ENCODE results near the gene PCDH15. TPM values are rescaled to one million over a fixed set of nuclear protein-coding genes. Genes with fewer than 3 reads are reported as not detected.
"Not testable (repeated sequence)": the region's sequence is repeated elsewhere in the genome, so short reads cannot be mapped to it uniquely, and the experiment has no call there.

The PCDH15 gene
- total RNA-seq, 1 experiment from 2014 or later, result not detected

DNA sequence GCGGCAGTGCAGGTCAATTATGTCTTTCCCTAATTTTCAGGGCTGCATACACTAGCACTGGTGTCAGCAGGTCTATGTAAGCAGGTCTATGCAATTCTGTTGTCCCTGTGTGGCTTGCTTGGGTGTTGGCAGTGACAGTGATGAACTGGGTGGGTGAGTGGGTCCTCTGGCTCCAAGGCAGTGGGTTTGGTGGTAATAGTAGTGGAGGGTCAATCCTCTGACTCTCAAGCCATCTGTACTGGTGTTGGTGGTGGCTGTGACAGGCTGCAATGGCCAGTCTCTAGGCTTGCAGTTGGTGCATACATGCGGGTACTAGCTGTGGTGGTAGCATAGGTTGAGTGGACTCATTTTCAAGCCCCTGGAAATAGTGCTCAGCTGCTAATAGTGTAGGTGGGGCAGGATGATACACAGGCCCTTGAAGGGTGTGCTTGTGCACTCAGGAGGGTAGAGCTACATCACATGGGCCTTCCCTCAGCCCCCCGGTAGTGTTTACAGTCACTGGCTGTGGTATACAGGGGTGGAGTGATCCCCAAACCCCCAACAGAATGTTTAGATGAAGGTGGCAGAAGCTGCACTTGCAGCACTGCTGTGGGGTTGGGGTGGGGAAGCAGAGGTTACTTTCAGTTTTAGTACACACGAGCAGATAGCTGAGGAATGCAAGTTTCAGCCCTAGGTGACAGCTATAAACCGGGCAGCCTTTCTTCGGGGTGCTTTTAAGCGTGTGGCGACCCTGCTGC, 331.3 kb downstream of the PCDH15 start:
- DNase-seq, result no peak
- Histone ChIP-seq H3K36me3 (replicated peaks; ENCODE audit: control insufficient read depth, insufficient read depth, low read length) (no peaks in the 10 kb centered on the region), H3K27me3 (ENCODE audit: control insufficient read depth, insufficient read depth, low read length) (no peaks in the 10 kb centered on the region), H3K4me3 (ENCODE audit: insufficient read depth, low read depth, low read length) (no peak overlapping the region)

DNA sequence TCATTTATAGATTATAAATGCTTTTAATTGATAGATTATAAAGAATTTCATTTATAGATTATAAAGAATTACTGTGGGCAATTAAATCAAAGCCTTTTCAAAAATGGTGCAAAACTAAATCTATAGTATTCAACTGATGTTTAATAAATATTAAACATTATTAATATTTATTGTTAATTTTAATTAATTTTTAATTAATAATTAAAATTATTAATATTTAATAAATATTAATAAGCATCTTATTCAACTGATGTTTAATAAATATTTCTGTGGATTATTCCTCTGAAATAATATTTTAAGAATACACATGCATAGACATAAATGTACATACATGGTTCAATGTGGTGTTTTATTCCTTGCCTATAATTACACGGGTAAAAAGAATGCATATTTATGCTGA, 346.8 kb downstream of the PCDH15 start:
- no peak for DNase-seq
- H3K4me3 ChIP-seq (ENCODE audit: insufficient read depth, low read depth, low read length), result no peak overlapping the region
- H3K36me3 ChIP-seq (replicated peaks; ENCODE audit: control insufficient read depth, insufficient read depth, low read length), result no peaks in the 10 kb centered on the region
- H3K27me3 ChIP-seq (ENCODE audit: control insufficient read depth, insufficient read depth, low read length), result no peaks in the 10 kb centered on the region

DNA sequence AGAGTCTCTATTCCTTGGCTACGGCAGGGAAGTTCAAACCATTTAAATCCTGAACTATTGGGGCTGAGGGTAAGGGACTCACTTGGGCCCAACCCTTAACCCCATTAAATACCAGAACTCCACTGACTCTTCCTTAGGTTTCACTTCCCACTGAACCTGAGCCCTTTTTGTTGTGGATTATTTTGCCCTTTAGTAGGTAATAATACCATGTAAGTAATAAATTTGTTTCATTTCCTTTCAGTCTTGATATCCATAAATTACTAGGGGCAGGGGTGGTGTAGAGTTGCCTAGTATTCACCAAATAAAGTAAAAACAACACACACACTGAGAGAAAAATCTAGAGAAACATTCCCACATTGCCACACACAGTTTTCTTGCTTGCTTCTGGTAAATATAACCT, 352.0 kb downstream of the PCDH15 start:
- Histone ChIP-seq H3K36me3 (replicated peaks; ENCODE audit: control insufficient read depth, insufficient read depth, low read length) (no peaks in the 10 kb centered on the region), H3K4me3 (ENCODE audit: insufficient read depth, low read depth, low read length) (no peak overlapping the region), H3K27me3 (ENCODE audit: control insufficient read depth, insufficient read depth, low read length) (no peaks in the 10 kb centered on the region)
- DNase-seq, result no peak

DNA sequence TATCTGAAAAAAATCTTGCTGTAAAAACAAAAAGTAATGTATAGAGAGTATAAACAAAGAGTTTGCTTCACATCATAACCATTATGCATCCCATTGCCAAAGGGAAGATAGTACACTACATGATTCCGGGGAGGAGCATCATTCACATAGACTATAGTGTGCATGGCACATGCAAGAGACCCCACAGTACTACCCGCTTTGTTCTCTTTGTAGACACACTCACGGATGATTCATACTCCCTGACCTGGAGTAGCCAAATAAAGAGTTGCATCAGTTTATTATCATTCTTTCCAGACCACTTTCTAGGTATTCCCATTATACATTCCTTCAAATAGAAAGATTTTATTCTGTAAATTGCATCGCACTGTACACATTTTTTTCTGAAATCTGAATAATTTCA, 356.9 kb downstream of the PCDH15 start:
- Histone ChIP-seq H3K27me3 (ENCODE audit: control insufficient read depth, insufficient read depth, low read length) (no peaks in the 10 kb centered on the region), H3K36me3 (replicated peaks; ENCODE audit: control insufficient read depth, insufficient read depth, low read length) (no peaks in the 10 kb centered on the region), H3K4me3 (ENCODE audit: insufficient read depth, low read depth, low read length) (no peak overlapping the region)
- DNase-seq, result no peak

DNA sequence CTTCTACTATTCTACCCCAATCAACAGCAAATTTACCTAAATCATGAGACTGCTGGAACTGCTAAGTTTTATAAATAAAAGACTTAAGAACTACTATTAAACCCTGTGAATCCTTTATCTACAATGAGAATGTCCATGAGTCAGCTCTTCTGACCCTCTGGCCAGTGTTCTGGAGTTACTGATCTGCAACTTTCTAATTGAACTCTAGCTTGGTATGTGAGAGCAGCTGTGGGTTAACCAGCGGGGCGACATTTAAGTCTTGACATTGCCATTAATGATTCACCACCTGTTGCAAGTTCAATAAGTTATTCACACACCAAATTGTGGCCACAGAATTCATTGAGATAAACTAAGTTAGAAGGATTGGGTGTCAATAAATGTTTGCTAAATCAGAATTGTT, 359.8 kb downstream of the PCDH15 start:
- Histone ChIP-seq H3K27me3 (ENCODE audit: control insufficient read depth, insufficient read depth, low read length) (no peaks in the 10 kb centered on the region), H3K36me3 (replicated peaks; ENCODE audit: control insufficient read depth, insufficient read depth, low read length) (no peaks in the 10 kb centered on the region), H3K4me3 (ENCODE audit: insufficient read depth, low read depth, low read length) (no peak overlapping the region)
- DNase-seq, result no peak

DNA sequence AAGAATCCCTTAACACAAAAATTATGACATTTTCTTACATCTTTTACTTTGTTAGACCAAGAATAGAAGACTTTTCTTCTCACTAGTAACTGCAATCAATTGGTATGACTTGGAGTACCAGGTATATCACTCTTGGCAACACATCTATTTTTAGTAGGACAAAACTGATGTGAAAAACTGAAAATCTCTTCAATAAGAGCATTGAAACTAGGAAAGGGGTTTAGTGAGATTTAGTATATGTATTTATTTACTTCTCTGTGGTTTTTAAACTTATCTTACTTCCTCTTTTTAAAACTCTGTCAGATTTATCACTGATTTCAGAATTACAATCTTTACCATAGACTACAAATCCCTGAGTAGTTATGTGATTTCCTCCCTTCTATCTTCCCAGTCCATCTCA, 366.2 kb downstream of the PCDH15 start:
- DNase-seq, result no peak
- no peaks in the 10 kb centered on the region for H3K27me3 ChIP-seq (ENCODE audit: control insufficient read depth, insufficient read depth, low read length)
- no peaks in the 10 kb centered on the region for H3K36me3 ChIP-seq (replicated peaks; ENCODE audit: control insufficient read depth, insufficient read depth, low read length)
- no peak overlapping the region for H3K4me3 ChIP-seq (ENCODE audit: insufficient read depth, low read depth, low read length)

DNA sequence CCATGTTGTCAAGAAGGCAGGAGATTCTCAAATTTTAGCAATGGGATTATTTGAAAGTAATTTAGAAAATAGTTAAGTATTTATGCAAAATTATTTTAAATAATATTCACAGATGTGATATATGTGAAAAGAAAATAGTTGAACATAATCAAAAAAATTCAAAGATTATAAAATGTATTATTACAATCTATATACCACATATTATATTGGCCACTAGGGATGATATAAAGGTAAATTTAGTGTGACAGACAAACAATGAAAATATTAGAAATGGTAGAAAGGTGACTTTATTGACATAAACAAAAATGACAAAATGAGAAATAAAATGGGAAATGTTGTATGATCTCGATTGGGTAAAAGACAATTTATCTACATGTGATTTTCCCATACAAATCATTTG, 385.5 kb downstream of the PCDH15 start:
- Histone ChIP-seq H3K27me3 (ENCODE audit: control insufficient read depth, insufficient read depth, low read length) (no peaks in the 10 kb centered on the region), H3K4me3 (ENCODE audit: insufficient read depth, low read depth, low read length) (no peak overlapping the region), H3K36me3 (replicated peaks; ENCODE audit: control insufficient read depth, insufficient read depth, low read length) (no peaks in the 10 kb centered on the region)
- DNase-seq, result no peak

DNA sequence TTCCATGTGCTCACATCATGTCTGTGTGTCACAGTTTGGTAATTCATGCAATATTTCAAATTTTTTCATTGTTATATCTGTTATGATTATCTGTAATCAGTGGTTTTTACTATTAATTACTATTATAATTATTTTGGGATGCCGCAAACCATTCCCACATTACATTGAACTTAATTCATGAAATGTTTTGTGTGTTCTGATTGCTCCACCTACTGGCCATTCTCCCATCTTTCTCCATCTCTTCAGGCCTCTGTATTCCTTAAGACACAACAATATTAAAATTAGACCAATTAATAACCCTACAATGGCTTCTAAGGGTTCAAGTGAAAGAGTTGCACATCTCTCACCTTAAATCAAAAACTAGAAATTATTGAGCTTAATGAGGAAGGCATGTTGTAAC, 398.5 kb downstream of the PCDH15 start:
- DNase-seq, result no peak
- H3K27me3 ChIP-seq (ENCODE audit: control insufficient read depth, insufficient read depth, low read length), result no peaks in the 10 kb centered on the region
- H3K4me3 ChIP-seq (ENCODE audit: insufficient read depth, low read depth, low read length), result no peak overlapping the region
- H3K36me3 ChIP-seq (replicated peaks; ENCODE audit: control insufficient read depth, insufficient read depth, low read length), result no peaks in the 10 kb centered on the region

DNA sequence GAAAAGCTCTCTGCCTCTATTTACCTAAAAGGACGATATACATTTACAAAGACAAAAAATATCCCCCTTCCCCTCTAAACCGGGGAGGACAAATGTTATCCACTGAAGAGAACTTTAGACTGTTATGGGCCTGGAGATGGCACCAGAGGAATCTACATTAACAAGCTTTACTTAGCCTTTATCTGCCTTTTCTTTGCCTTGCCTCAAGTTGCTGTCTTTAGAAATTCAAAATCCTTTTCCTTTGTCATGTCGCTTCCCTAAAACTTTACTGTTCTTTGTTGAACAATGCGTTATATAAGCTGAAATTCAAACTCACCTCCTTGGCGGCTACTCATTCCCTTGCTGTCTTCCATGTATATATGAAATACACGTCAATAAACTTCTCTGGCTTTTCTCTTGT, 405.0 kb downstream of the PCDH15 start:
- Histone ChIP-seq H3K36me3 (replicated peaks; ENCODE audit: control insufficient read depth, insufficient read depth, low read length) (no peaks in the 10 kb centered on the region), H3K4me3 (ENCODE audit: insufficient read depth, low read depth, low read length) (no peak overlapping the region), H3K27me3 (ENCODE audit: control insufficient read depth, insufficient read depth, low read length) (no peaks in the 10 kb centered on the region)
- no peak for DNase-seq

DNA sequence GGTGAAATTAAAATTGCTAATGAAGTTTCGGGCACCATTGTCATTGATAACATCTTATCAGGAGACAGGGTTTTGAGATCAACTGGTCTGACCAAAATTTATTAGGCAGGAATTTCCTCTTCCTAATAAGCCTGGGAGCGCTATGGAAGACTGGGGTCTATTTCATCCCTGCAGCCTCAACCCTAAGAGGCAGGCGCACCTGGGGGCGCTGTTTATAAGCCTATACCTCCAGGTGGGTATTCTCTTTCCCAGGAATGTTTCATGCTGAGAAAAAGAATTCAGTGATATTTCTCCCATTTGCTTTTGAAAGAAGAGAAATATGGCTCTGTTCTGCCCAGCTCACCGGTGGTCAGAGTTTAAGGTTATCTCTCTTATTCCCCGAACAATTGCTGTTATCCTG, 406.4 kb downstream of the PCDH15 start:
- H3K36me3 ChIP-seq (replicated peaks; ENCODE audit: control insufficient read depth, insufficient read depth, low read length); H3K4me3 ChIP-seq (ENCODE audit: insufficient read depth, low read depth, low read length); H3K27me3 ChIP-seq (ENCODE audit: control insufficient read depth, insufficient read depth, low read length); DNase-seq: not testable (repeated sequence)

DNA sequence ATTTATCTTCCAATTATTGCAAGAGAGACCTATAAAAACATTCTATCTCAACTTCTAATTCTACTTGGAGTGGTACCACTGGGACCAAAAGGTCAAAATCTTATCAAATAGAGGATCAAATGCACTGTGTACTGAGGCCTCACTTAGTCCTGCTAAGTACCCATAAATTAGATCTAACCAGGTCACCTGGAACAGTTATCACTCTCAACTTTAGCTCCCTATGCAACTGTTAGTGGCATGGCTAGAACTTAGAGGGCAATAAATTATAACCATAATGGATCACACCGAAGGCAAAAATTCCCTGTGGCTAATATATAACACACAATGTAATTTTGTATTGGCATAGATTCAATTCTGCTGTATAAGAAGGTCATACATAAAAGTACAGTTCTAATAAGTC, 428.9 kb downstream of the PCDH15 start:
- Histone ChIP-seq H3K27me3 (ENCODE audit: control insufficient read depth, insufficient read depth, low read length) (no peaks in the 10 kb centered on the region), H3K36me3 (replicated peaks; ENCODE audit: control insufficient read depth, insufficient read depth, low read length) (no peaks in the 10 kb centered on the region), H3K4me3 (ENCODE audit: insufficient read depth, low read depth, low read length) (no peak overlapping the region)
- DNase-seq, result no peak

DNA sequence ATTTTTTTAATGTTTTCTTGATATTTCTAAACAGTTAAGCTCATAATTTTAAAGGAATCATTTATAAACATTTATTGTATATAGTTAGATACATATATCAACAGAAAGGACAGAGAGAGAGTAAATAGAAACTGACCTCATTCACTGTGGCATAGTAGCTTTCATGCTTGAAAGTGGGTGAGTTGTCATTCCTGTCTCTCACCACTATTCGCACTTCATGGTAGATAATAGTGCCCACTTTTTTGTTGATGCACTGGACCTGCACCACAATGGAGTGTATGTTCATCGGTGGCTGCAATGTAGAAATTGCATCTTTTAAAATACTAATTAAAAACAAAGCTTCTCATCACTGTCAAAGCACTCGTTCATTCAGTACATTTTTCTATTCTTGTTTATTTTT, 432.0 kb downstream of the PCDH15 start:
- Histone ChIP-seq H3K27me3 (ENCODE audit: control insufficient read depth, insufficient read depth, low read length) (no peaks in the 10 kb centered on the region), H3K36me3 (replicated peaks; ENCODE audit: control insufficient read depth, insufficient read depth, low read length) (no peaks in the 10 kb centered on the region), H3K4me3 (ENCODE audit: insufficient read depth, low read depth, low read length) (no peak overlapping the region)
- peak; percentile 1 for DNase-seq

DNA sequence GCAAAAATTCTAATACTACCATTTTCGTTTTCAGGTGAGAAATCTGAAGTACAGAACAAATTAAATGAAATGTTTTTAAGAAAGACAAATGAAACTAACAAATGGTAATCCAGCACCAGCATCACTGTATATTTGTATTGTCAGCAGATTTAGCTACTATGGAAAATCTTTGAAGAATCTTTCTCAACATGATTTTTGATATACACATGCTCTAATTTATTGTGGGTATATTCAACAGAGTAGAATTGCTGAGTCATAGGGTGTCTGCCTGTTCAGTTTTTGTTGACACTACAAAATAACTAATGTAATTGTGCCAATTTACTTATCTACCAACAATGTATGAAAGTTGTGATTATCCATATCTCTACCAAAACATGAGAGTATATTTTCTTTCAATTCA, 437.6 kb downstream of the PCDH15 start:
- Histone ChIP-seq H3K27me3 (ENCODE audit: control insufficient read depth, insufficient read depth, low read length) (no peaks in the 10 kb centered on the region), H3K36me3 (replicated peaks; ENCODE audit: control insufficient read depth, insufficient read depth, low read length) (no peaks in the 10 kb centered on the region), H3K4me3 (ENCODE audit: insufficient read depth, low read depth, low read length) (no peak overlapping the region)
- no peak for DNase-seq

DNA sequence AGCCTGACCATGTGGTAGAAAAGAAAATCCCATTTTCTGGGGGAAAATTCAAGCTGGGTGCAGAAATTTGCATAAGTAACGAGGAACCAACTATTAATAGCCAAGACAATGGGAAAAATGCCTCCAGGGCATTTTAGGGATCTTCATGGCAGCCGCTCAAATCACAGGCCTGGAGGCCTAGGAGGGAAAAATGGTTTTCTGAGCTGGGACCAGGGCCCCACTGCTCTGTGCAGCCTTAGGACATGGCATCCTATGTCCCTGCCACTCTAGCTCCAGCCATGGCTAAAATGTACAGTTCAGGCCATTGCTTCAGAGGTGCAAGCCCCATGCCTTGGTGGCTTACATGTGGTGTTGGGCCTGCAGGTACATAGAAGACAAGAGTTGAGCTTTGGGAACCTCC, 459.0 kb downstream of the PCDH15 start:
- Histone ChIP-seq H3K36me3 (replicated peaks; ENCODE audit: control insufficient read depth, insufficient read depth, low read length) (no peaks in the 10 kb centered on the region), H3K4me3 (ENCODE audit: insufficient read depth, low read depth, low read length) (no peak overlapping the region), H3K27me3 (ENCODE audit: control insufficient read depth, insufficient read depth, low read length) (no peaks in the 10 kb centered on the region)
- DNase-seq, result no peak

DNA sequence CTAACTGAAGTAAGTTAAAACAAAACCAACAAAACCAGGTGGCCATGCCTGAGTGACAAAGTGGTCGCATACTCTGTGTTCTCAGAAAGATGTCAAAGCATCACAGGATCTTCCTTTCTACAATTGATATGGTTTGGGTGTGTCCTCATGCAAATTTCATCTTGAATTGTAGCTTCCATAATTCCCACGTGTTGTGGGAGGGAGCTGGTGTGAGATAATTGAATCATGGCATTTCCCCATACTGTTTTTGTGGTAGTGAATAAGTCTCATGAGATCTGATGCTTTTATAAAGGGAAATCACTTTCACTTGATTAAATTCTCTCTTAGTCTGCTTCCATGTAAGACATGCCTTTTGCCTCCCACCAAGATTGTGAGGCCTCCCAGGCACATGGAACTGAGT, 465.7 kb downstream of the PCDH15 start:
- Histone ChIP-seq H3K36me3 (replicated peaks; ENCODE audit: control insufficient read depth, insufficient read depth, low read length) (no peaks in the 10 kb centered on the region), H3K4me3 (ENCODE audit: insufficient read depth, low read depth, low read length) (no peak overlapping the region), H3K27me3 (ENCODE audit: control insufficient read depth, insufficient read depth, low read length) (no peaks in the 10 kb centered on the region)
- no peak for DNase-seq

DNA sequence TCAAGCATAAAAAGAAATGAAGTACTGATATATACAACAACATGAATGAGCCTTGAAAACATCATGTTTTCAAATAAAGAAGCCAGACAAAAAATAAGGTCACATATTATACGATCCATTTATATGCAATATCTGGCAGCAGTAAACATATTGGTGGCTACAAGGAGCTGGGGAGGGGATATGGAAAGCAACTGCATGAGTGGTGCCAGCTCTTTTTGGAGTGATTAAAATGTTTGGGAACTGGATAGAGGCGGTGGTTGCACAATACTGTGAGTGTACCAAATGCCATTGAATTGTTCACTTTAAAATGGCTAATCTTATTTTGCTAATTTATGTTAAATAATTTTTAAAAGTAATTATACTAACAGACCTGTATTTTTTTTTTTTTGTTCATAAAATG, 481.7 kb downstream of the PCDH15 start:
- H3K4me3 ChIP-seq (ENCODE audit: insufficient read depth, low read depth, low read length), result no peak overlapping the region
- H3K27me3 ChIP-seq (ENCODE audit: control insufficient read depth, insufficient read depth, low read length), result no peaks in the 10 kb centered on the region
- no peak for DNase-seq
- H3K36me3 ChIP-seq (replicated peaks; ENCODE audit: control insufficient read depth, insufficient read depth, low read length), result no peaks in the 10 kb centered on the region
